ENCODE results near the gene CATSPERD. TPM values are rescaled to one million over a fixed set of nuclear protein-coding genes. Genes with fewer than 3 reads are reported as not detected.
"Not testable (repeated sequence)": the region's sequence is repeated elsewhere in the genome, so short reads cannot be mapped to it uniquely, and the experiment has no call there.

CATSPERD gene
- total RNA-seq, 1 donor from 2014 or later: not detected

DNA sequence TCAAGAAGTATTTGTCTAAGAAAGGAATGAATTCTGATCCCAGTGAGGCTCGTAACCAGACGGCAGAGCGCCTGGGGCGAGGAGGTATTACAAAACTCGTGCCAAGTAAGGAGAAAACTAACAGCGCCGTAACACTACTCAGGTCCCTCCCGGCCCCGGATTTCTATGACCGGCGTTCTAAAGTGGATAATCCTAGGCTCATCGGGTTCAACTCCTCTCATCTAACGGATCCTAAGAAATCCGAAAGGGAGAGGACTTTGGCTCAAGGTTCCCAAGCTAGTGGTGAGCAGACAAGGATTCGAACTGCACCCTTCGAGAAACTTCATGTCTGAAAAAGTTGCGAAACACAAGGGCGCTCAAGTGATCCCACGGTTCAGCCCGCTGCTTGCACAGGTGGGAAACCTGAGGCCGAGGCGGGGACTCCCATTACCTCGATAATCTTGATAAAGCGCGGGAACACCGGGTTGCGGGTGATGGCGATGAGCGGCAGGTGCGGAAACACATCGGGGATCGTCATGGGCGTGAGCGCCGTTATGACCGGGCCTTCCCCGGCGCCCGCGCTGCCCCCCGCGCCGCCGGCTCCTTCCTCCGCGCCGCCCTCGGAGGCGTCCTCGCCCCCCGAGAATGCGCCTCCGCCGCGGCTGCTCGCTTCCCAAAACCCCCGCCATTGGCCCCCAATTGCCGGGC is 1.0 kb upstream of the CATSPERD start:
- DNase-seq (ENCODE audit: low read depth, low spot score): no peak

DNA sequence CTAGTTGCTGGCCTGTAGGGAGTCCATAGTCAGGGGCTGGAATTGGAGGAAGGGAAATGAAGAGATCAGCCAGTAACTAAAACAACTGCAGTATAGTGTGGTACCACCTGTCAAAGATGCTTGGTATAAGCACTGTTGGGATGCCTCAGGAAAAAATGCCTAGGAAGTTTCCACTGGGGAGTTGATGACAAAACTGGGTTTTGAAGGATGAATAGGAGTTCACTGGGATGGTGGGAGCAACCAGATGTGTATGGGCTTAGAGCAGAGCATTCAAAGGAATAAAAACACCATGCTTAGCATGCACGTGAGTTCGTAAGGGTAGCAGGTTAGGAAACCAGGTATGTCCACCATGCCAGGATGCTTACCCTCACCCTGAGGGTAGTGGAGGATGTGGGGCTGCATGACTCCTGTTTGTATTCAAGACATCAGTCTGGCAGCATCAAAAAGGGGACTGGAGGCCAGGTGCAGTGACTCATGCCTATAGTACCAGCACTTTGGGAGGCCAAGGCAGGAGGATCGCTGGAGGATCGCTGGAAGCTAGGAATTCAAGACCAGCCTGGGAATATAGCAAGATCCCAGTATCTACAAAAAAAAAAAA is 7.1 kb downstream of the CATSPERD start:
- no peak for DNase-seq (ENCODE audit: low read depth, low spot score)

DNA sequence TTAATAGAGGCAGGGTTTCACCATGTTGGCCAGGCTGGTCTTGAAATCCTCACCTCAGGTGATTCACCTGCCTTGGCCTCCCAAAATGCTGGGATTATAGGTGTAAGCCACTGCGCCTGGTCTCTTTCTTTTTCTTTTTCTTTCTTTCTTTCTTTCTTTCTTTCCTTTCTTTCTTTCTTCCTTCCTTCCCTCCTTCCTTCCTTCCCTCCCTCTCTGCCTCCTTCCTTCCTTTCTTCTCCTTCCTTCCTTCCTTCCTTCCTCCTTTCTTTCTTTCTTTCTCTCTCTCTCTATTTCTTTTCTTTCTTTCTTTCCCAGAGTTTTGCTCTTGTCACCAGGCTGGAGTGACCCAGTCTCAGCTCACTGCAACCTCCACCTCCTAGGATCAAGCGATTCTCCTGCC is 12.7 kb downstream of the CATSPERD start:
- DNase-seq (ENCODE audit: low read depth, low spot score): not testable (repeated sequence)

DNA sequence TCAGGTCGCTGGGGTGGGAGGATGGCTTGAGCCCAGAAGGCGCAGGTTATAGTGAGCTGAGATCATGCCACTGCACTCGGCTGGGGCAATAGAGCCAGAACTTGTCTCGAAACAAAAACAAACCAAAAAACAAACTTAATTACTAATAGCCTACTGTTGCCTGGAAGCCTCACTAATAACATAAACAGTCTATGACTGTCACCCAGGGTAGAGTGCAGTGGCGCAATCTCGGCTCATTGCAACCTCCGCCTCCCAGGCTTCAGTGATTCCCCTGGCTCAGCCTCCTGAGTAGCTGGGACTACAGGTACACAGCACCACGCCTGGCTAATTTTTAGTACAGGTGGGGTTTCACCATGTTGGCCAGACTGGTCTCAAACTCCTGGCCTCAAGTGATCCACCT is 18.0 kb downstream of the CATSPERD start:
- DNase-seq (ENCODE audit: low read depth, low spot score): no peak

DNA sequence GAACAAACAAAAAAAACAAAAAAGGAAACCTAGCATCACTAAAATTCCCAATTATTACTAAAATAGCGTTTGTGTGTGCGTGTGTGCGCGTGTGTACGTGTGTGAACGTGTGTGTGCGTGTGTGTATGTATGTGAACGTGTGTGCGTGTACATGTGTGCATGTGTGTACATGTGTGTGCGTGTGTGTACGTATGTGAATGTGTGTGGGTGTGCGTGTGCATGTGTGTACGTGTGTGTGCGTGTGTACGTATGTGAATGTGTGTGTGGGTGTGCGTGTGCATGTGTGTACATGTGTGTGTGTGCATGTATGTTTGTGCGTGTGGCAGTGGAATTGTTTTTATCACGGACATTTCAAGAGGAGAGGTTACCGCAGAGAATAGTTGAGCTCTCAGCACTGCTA is 21.6 kb downstream of the CATSPERD start:
- DNase-seq (ENCODE audit: low read depth, low spot score): no peak

DNA sequence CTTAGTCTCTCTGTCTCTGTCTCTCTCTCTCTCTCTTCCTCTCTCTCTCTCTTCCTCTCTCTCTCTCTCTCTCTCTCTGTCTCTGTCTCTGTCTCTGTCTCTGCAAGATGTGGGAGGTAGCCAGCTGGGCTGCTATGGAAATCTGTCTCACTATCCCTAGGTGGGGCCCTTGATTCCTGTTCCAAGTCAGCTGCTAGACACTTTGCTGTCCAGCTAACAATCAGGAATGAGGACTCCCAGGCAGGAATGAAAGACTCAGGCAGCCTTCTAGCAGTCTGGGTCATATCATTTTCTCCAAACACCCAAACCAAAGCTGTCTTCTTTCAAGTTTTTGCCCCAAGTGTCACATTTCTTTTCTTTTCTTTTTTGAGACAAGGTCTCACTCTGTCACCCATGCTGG is 23.2 kb downstream of the CATSPERD start:
- DNase-seq (ENCODE audit: low read depth, low spot score): no peak

DNA sequence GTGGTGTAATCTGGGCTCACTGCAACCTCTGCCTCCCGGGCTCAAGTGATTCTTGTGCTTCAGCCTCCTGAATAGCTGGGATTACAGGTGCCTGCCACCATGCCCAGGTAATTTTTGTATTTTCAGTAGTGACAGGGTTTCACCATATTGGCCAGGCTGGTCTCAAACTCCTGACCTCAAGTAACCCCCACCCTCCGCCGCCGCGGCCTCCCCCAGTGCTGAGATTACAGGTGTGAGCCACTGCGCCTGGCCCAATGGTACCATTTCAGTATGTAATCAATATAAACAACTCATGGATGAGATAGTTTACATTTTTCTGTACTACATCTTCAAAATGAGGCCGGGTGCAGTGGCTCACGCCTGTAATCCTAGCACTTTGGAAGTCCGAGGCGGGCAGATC is 24.6 kb downstream of the CATSPERD start:
- not testable (repeated sequence) for DNase-seq (ENCODE audit: low read depth, low spot score)

DNA sequence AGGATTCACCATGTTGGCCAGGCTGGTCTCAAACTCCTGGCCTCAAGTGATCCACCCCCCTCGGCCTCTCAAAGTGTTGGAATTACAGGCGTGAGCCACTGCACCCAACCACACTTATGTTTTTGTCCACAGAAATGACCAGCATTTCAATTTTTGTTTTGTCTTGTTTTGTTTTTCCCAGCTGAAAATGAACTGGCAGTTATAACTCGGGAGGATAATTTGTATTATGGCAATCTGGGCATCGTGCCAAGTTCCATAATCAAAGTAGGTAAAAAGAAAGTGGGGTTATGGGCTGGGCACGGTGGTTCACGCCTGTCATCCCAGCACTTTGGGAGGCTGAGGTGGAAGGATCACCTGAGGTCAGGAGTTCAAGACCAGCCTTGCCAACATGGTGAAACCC is 28.5 kb downstream of the CATSPERD start:
- DNase-seq (ENCODE audit: low read depth, low spot score): not testable (repeated sequence)

DNA sequence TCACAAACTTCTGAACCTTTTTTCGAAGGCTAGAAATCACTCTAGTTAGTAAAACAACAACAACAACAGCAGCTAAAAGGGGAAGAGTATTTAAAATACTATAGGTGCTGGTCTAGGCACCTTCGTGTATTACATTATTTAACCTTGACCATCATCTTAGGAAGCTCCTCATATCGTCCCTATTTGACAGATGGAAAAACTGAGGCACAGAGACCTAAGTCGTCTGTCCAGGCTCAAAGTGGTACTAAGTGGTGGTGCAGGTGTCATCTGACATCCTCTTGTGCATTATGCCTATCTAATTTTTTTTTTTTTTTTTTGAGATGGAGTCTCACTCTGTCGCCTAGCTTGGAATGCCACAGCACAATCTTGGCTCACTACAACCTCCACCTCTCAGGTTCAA is 29.1 kb downstream of the CATSPERD start:
- DNase-seq (ENCODE audit: low read depth, low spot score): no peak

DNA sequence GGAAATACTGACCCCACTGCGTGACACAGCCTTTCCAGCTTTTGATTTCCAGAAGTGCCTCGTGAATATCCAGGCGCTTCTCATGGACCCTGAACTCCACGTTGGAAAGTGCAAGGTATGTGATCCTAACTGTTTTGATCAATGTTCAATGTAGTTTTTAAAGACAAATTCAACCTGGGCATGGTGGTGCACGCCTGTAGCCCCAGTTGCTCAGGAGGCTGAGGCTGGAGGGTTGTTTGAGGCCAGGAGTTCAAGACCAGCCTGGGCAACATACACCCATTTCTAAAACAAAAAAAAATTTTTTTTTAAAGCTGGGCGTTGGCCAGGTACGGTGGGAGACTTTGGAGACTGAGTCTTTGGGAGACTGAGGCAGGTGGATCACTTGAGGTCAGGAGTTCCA is 31.3 kb downstream of the CATSPERD start:
- no peak for DNase-seq (ENCODE audit: low read depth, low spot score)

DNA sequence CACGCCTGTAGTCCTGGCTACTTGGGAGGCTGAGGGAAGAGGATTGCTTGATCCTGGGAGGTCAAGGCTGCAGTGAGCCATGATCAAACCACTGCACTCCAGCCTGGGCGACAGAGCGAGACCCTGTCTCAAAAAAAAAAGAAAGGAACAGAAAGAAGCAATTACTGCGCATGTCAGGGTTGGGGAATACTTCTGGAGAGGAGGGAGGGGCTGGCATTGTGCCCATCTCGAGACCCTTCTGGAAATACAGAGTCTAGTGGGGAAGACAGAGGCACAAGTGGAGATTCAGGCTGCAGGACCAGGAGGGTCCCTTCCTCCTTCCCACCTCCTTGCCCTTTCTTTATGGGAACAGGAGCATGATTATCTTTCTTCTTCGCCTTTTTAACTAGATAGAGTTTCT is 33.3 kb downstream of the CATSPERD start:
- DNase-seq (ENCODE audit: low read depth, low spot score): no peak

DNA sequence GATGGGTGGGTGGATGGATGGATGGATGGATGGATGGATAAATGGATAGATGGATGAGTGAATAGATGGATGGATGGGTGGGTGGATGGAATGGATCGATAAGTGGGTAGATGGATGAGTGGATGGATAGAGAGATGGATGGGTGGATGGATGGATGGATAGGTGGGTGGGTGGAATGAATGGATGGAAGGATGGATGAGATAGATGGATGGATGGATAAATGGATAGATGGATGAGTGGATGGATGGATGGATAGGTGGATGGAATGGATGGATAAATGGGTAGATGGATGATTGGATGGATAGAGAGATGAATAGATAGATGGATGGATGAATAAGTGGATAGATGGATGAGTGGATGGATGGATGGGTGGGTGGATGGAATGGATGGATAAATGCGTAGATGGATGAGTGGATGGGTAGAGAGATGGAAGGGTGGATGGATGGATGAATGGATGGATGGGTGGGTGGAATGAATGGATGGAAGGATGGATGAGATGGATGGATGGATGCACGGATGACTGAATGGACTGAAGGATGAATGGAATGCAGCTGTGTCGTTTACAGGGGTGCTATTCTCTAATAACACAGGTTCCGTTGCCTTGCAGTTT is 42.3 kb downstream of the CATSPERD start:
- no peak for DNase-seq (ENCODE audit: low read depth, low spot score)

DNA sequence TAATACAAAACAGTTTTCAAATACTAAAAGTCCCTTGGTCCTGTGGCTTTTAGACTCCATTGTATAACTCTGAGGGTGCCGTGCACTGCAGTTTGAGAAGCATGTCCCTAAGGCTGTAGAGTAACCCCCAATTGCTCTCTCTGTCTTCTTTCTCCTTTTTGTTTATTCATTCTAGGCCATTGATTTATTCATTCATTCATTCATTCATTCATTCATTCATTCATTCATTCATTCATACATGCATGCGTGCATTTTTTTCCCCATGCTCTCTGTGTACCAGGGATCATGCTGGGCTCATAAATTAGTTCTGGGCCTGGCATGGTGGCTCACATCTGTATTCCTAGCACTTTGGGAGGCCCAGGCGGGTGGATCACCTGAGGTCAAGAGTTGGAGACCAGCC is 44.8 kb downstream of the CATSPERD start:
- no peak for DNase-seq (ENCODE audit: low read depth, low spot score)

DNA sequence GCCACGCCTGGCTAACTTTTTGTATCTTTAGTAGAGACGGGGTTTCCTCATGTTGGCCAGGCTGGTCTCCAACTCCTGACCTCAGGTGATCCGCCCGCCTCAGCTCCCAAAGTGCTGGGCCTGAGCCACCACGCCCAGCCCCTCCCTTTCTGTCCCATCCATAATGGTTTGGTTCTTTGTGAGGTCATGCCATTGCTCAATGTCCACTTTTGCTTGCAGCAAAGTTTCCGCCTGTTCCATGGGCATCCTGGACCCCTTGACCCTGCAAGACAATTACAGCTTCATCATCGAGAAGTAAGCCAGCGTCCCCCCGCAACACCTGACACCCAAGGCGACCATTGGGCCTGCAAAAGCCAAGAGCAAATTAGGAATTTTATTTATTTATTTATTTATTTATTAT is 47.5 kb downstream of the CATSPERD start:
- DNase-seq (ENCODE audit: low read depth, low spot score): no peak

DNA sequence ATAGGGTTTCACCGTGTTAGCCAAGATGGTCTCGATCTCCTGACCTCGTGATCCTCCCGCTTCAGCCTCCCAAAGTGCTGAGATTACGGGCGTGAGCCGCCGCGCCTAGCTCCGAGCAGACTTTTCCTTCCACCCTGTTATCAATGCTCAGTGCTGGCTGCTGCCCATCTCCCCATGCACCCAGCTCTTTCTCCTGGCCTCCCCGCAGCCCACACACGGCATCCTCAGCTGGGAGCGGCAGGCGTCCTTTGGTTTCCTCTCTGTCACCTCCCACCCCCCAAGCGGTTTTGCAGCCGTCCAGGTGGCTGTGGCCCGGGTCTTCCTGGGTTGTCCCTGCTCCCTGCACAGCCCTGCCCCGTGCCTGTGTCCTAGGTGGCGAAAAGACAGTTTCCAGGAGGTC is 52.0 kb downstream of the CATSPERD start:
- DNase-seq (ENCODE audit: low read depth, low spot score): no peak

DNA sequence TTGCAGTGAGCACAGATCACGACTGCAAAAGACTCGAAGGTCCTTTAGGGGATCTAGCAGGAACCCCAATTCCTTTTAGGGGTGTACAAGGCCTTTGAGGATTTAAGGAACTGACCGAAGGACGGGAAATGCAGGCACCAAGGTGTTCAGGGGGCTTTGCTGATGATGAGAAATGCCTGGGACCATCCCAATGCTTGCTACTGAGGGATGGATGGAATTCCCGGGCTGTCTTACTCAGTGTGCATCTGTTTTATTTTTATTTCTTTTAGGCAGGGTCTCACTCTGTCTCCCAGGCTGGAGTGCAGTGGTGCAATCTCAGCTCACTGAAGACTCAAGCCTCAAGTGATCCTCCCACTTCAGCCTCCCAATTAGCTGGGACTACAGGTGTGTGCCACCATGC is 52.8 kb downstream of the CATSPERD start:
- DNase-seq (ENCODE audit: low read depth, low spot score): no peak

DNA sequence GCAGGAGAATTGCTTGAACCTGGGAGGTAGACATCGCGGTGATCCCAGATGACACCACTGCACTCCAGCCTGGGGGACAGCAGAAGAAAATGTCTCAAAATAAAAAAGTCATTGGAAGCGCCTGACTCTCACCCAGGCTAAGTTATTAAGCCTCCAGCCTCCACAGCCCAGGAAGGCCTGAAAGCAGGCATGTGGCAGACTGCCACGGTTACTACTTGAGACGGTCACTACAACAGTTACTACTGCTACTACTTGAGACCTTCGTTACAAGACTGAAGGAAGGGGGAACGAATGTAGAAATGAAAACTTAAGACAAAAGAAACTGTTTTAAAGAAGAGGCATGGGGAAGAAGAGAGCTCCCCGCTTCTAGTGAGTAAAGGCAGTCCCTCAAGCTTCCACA is 54.5 kb downstream of the CATSPERD start:
- DNase-seq (ENCODE audit: low read depth, low spot score): no peak

DNA sequence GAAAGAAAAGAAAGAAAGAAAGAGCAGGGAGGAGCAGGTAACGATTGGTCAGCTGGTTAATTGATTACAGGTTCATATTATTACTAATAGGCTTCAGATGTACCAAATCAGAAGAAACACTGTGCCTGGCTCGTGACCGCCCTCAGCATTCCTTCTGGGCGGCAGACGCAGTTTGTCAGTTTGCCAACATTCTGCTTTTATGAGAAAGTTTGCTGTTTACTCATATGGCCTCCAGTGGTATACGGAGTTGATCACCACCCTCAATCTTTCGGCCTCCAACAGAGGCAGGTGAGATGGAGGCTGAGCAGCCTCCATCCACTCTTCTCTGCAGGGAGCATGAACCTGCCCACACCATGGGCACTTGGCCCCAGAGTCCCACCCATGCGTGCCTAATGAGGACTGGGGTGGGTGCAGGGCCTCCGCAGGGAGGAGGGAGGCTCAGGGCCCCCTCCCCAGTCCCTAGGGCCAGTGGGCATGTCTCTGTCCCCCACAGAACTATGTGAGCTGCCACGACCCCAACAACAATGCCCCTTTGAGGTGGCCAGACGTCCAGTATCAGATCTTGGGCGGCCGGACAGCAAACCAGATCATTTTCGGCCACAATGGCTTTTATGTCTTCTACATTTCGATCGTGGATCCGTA is 55.4 kb downstream of the CATSPERD start:
- DNase-seq (ENCODE audit: low read depth, low spot score): no peak

DNA sequence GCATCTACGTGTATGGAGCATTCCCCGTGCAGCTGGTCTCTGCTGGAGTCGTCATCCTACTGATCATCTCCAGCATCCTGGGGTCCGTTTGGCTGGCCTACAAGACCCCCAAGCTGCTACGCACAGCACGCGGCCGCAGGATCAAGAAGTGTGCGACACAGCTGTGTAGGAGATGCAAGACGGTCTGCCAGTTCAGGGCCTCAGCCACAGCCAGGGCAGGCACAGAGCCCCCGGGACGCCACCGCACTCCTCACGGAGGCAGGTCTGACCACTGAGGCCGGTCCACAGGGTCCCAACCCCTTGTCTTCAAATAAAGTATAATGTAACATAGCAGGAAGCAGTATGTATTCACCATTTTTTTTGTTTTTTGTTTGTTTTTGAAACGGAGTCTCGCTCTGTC is 58.0 kb downstream of the CATSPERD start:
- no peak for DNase-seq (ENCODE audit: low read depth, low spot score)

DNA sequence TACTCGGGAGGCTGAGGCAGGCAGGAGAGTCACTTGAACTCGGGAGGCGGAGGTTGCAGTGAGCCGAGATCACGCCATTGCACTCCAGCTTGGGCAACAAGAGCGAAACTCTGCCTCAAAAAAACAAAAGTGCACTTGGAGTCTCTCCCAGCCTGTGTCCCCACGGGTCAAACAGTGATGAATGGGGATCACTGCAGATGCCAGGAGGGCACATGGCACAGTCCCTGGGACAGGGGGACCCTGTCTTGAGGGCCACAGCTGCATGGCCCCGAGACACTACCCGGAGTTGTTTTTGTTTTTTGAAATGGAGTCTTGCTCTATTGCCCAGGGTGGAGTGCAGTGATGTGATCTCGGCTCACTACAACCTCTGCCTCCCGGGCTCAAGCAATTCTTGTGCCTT is 60.5 kb downstream of the CATSPERD start:
- not testable (repeated sequence) for DNase-seq (ENCODE audit: low read depth, low spot score)

DNA sequence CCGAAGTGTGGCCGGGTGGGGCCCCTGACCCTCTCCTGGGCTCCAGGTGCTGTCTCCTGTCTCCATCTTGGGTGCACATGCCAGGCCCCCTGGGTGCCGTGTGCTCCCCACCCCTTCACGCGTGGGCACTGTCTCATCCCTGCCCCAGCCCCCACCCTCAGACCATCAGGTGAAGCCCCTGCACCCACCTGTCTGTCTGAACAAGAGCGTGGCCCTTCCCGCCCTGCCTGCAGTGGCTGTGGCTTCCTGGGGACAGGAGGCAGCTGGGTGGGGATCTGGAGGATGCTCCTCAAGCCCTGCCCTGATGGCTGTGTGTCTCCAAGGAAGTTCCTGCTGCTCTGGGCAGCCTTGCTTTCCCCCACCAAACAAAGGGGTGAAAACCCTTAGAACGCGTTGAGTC is 61.9 kb downstream of the CATSPERD start:
- DNase-seq (ENCODE audit: low read depth, low spot score): no peak
